ENCODE results near the gene TSPAN7.

GRCh38 chrX:38726612-38727011, 165.3 kb downstream of the TSPAN7 start:
- TF ChIP-seq ZNF274 (IDR thresholded peaks at IDR 0.05; ENCODE audit: low read depth, low read length) (no peak), YY1 (IDR thresholded peaks at IDR 0.05; ENCODE audit: insufficient read depth, insufficient read length) (peak; percentile 28), SUZ12 (IDR thresholded peaks at IDR 0.05; ENCODE audit: extremely low read depth, insufficient read depth, insufficient read length) (no peak)
